Natural killer cell (primary cell): ENCODE data around the gene PRR5L. TPM values are rescaled to one million over a fixed set of nuclear protein-coding genes. Genes with fewer than 3 reads are reported as not detected.

Experiments used
- ATAC-seq, 3 donors: fragments of 150-1000 bp in 2 of 3; fragments of 200-7000 bp in 1 of 3; cut with Tn5 transposase; 1 replicate in 1 of 3; 2 replicates in 2 of 3; pipeline ENCODE4 v1.10.0; 2021; ENCODE audit warnings: mild to moderate bottlenecking in 2 of 3, moderate library complexity in 2 of 3
- DNase-seq, 2 donors: peaks; one replicate each; pipeline versions ENCODE4 v3.0.0 to v3.0.0-alpha.2; 2013 to 2021; ENCODE audit warnings: mixed read lengths in 1 of 2
- H3K27ac ChIP-seq: one replicate; pipeline ENCODE4 v1.5.1; 2013; ENCODE audit warnings: mild to moderate bottlenecking, low read length
- H3K27me3 ChIP-seq: one replicate; pipeline ENCODE4 v1.6.1; 2013; ENCODE audit warnings: low read length; ENCODE audit not compliant: control insufficient read depth, insufficient read depth
- H3K36me3 ChIP-seq: one replicate; pipeline ENCODE4 v1.6.1; 2013; ENCODE audit warnings: low read length; ENCODE audit not compliant: control insufficient read depth, insufficient read depth
- H3K4me1 ChIP-seq: one replicate; pipeline ENCODE4 v1.6.1; 2013; ENCODE audit warnings: low read length; ENCODE audit not compliant: control insufficient read depth, insufficient read depth
- H3K4me3 ChIP-seq: one replicate; pipeline ENCODE4 v1.5.1; 2013; ENCODE audit warnings: low read length
- H3K9me3 ChIP-seq: one replicate; pipeline ENCODE4 v1.6.1; 2013; ENCODE audit warnings: low read length; ENCODE audit not compliant: control insufficient read depth, insufficient read depth
- H3K27ac Mint-ChIP-seq, 2 donors: one replicate each; pipeline ENCODE4 v1.8.0; 2022; ENCODE audit warnings: mild to moderate bottlenecking in 2 of 2, mixed read lengths in 2 of 2, moderate library complexity in 1 of 2
- H3K27me3 Mint-ChIP-seq, 2 donors: one replicate each; pipeline ENCODE4 v1.8.0; 2022; ENCODE audit warnings: low read depth in 2 of 2, mixed read lengths in 2 of 2
- H3K36me3 Mint-ChIP-seq: one replicate; pipeline ENCODE4 v1.8.0; 2022; ENCODE audit warnings: mixed read lengths
- H3K4me1 Mint-ChIP-seq, 2 donors: one replicate each; pipeline ENCODE4 v1.8.0; 2022; ENCODE audit warnings: mixed read lengths in 2 of 2
- H3K4me3 Mint-ChIP-seq: one replicate; pipeline ENCODE4 v1.8.0; 2022; ENCODE audit warnings: mild to moderate bottlenecking, moderate library complexity, mixed read lengths
- H3K9me3 Mint-ChIP-seq, 2 donors: one replicate each; pipeline ENCODE4 v1.8.0; 2022; ENCODE audit warnings: mixed read lengths in 2 of 2
- CTCF ChIP-seq: fragments of 200-600 bp; IDR thresholded peaks from one replicate; pipeline ENCODE4 v1.8.0; 2022; ENCODE audit warnings: antibody characterized with exemption
- WGBS: methylation state at CpG from one replicate; pipeline ENCODE4 v1.1.7; 2013; ENCODE audit warnings: missing lambda C conversion rate; ENCODE audit not compliant: insufficient coverage; 5-methylcytosine and 5-hydroxymethylcytosine counted together
- intact Hi-C: fragments of 100-400 bp; cut with micrococcal nuclease; formaldehyde crosslinking; loops from one replicate; pipeline ENCODE4 v1.14.2; 2022
- total RNA-seq, 4 donors: library from RNA; stranded (reverse); fragments of 120-200 nt in 1 of 4; gene quantifications; one replicate each; pipeline versions ENCODE4 v1.2.3 to v1.2.4, GENCODE V29; 2013 to 2022

The PRR5L gene
- total RNA-seq, 3 donors from 2014 or later (not counting 1 experiment from before 2014, with no cell fraction given): 128 to 367 (median 303) TPM

- H3K36me3 ChIP-seq: no peaks in the 10 kb centered on the region
- Mint-ChIP-seq H3K4me3 (no peak overlapping the region), H3K27ac (no peak overlapping the region), H3K9me3 (no peaks in the 10 kb centered on the region), H3K36me3 (no peaks in the 10 kb centered on the region), H3K27me3 (peaks cover 18 to 29% of the 10 kb centered on the region in 2 donors), H3K4me1 (no peaks in the 10 kb centered on the region)
- WGBS: 79% methylated on average over 5 of the region's 5 CpGs
- DNase-seq: no peak
- H3K9me3 ChIP-seq: no peaks in the 10 kb centered on the region
- no peak for ATAC-seq
- intact Hi-C loops: no loop called here
- H3K27ac ChIP-seq: no peak overlapping the region
- no peak for TF ChIP-seq CTCF
- H3K4me1 ChIP-seq: no peaks in the 10 kb centered on the region
- no peak overlapping the region for H3K4me3 ChIP-seq
- H3K27me3 ChIP-seq: peaks cover 2% of the 10 kb centered on the region
These were observed 31.1 kb upstream of the PRR5L start for GRCh38 chr11:36264973-36265344.

GRCh38 chr11:36265793-36266628 lies 30.1 kb upstream of the PRR5L start:
- Histone ChIP-seq H3K27ac (no peak overlapping the region), H3K4me1 (no peaks in the 10 kb centered on the region), H3K27me3 (peaks cover 2% of the 10 kb centered on the region), H3K9me3 (no peaks in the 10 kb centered on the region), H3K36me3 (peaks cover 2% of the 10 kb centered on the region), H3K4me3 (no peak overlapping the region)
- Mint-ChIP-seq H3K4me1 (no peaks in the 10 kb centered on the region), H3K4me3 (no peak overlapping the region), H3K36me3 (no peaks in the 10 kb centered on the region), H3K9me3 (no peaks in the 10 kb centered on the region), H3K27ac (no peak overlapping the region), H3K27me3 (peaks cover 14 to 19% of the 10 kb centered on the region in 2 donors)
- intact Hi-C loops: loop anchor here (1.0 kb wide), 1 partner anchor 650 kb away; no protein-coding TSS in a partner anchor
- peak; percentile 67 for TF ChIP-seq CTCF
- DNase-seq (peak; percentile 40 to 74), ATAC-seq (peak; percentile 55 to 80 (median 57))
- 41% methylated on average over 11 of the region's 13 CpGs for WGBS

DNA sequence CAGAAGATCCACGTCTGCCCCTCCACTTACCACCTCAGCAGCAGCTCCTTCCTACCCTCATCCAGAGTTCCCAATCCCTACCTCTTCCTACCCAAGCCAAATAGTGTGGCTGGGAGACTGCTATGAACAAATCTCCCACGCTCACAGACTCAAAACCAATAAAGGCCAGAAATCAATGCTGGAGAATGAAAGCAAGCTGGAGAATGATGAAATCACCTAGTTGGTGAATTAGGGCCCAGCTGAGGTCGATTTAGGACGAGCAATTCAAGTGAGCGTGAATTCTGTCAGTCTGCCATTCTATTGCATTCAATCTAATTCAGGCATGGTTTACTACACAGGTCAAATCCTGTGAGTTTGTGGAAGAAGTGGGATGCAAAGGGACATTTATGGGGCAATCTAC lies 29.3 kb upstream of the PRR5L start:
- Histone ChIP-seq H3K36me3 (peaks cover 9% of the 10 kb centered on the region), H3K4me3 (no peak overlapping the region), H3K27me3 (peaks cover 1% of the 10 kb centered on the region), H3K9me3 (no peaks in the 10 kb centered on the region), H3K27ac (no peak overlapping the region), H3K4me1 (no peaks in the 10 kb centered on the region)
- H3K27ac Mint-ChIP-seq: no peak overlapping the region
- intact Hi-C loops: loop anchor here (1.0 kb wide), 1 partner anchor 650 kb away; no protein-coding TSS in a partner anchor
- DNase-seq (no peak), ATAC-seq (no peak)
- no peak for TF ChIP-seq CTCF
- H3K9me3 Mint-ChIP-seq: no peaks in the 10 kb centered on the region
- 59% methylated on average over 5 of the region's 5 CpGs for WGBS
- no peak overlapping the region for H3K4me3 Mint-ChIP-seq
- H3K4me1 Mint-ChIP-seq: no peaks in the 10 kb centered on the region
- no peaks in the 10 kb centered on the region for H3K36me3 Mint-ChIP-seq
- H3K27me3 Mint-ChIP-seq: peaks cover 7 to 11% of the 10 kb centered on the region in 2 donors
